ENCODE data around the gene TLE6. TPM values are rescaled to one million over a fixed set of nuclear protein-coding genes. Genes with fewer than 3 reads are reported as not detected.

The TLE6 gene
- total and polyA plus RNA-seq, 10 donors = 0.60 to 4.1 (median 2.0) TPM

DNA sequence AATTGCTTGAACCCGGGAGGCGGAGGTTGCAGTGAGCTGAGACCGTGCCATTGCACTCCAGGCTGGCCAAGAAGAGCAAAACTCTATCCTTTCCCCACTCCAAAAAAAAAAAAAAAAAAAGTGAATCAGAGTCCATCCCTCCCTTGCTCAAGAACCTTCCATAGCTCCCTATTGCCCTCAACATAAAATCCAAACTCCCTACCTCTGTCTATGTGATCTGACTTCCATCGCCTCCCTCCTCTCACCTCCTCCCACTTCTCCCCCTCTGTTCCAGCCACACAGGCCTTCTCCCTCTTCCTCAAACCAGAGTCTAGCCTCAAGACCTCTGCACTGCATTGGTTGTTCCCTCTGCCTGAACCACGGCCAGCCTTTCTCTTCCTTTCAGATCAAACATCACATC lies 61.8 kb downstream of the TLE6 start:
- Histone ChIP-seq H3K27ac (no peak overlapping the region), H3K4me3 (no peak overlapping the region), H3K27me3 (replicated peaks in 1 of 7) (peaks cover 0 to 21% (median 4%) of the 10 kb centered on the region in 7 donors), H3K9me3 (no peaks in the 10 kb centered on the region), H3K4me1 (peaks cover 10 to 62% (median 30%) of the 10 kb centered on the region in 6 donors), H3K36me3 (no peaks in the 10 kb centered on the region)
- intact Hi-C loops (cut with DNase I; ENCODE audit: low total_unique reads) = loop anchor here (10.0 kb wide), 1 partner anchor 64 kb away; the partner anchor contains the start of gene TLE6
- 74 to 84% (median 76%) methylated on average over 5 of the region's 5 CpGs for WGBS, 5 donors
- no peak for DNase-seq
- TF ChIP-seq, protein P1, sequence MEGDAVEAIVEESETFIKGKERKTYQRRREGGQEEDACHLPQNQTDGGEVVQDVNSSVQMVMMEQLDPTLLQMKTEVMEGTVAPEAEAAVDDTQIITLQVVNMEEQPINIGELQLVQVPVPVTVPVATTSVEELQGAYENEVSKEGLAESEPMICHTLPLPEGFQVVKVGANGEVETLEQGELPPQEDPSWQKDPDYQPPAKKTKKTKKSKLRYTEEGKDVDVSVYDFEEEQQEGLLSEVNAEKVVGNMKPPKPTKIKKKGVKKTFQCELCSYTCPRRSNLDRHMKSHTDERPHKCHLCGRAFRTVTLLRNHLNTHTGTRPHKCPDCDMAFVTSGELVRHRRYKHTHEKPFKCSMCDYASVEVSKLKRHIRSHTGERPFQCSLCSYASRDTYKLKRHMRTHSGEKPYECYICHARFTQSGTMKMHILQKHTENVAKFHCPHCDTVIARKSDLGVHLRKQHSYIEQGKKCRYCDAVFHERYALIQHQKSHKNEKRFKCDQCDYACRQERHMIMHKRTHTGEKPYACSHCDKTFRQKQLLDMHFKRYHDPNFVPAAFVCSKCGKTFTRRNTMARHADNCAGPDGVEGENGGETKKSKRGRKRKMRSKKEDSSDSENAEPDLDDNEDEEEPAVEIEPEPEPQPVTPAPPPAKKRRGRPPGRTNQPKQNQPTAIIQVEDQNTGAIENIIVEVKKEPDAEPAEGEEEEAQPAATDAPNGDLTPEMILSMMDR (IDR thresholded peaks at IDR 0.05 in 8 of 11, conservative IDR thresholded peaks at IDR 0.05 in 3 of 11) = no peak
- no peak for TF ChIP-seq POLR2AphosphoS5 (IDR thresholded peaks at IDR 0.05)
- no peak for TF ChIP-seq POLR2A (IDR thresholded peaks at IDR 0.05)

DNA sequence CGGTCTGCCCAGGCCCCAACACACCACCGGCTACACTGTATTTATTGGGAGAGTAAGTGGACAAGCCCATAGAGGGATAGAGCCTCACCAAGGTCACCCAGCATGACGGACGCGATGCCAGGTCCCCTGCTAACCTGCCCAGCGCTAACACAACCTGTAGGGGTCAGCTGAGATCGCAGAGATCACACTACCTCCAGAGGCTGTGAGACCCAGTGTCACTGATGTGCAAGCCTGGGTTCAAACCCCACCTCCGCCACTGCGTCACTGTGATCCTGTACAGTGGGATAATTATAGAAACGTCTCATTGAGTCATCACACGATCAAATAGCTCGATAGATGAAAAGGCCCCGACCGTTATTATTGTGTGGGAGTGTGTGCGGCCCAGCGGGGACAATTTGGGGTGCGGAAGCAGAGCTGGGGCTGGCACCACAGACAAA lies 62.3 kb downstream of the TLE6 start:
- TF ChIP-seq, protein P1 (IDR thresholded peaks at IDR 0.05 in 8 of 11, conservative IDR thresholded peaks at IDR 0.05 in 3 of 11) = no peak
- TF ChIP-seq POLR2A (IDR thresholded peaks at IDR 0.05) (no peak), POLR2AphosphoS5 (IDR thresholded peaks at IDR 0.05) (no peak)
- Histone ChIP-seq H3K4me3 (no peak overlapping the region), H3K27ac (no peak overlapping the region), H3K4me1 (peaks cover 7 to 57% (median 26%) of the 10 kb centered on the region in 6 donors), H3K9me3 (no peaks in the 10 kb centered on the region), H3K27me3 (replicated peaks in 1 of 7) (peaks cover 0 to 21% (median 4%) of the 10 kb centered on the region in 7 donors), H3K36me3 (no peaks in the 10 kb centered on the region)
- intact Hi-C loops (cut with DNase I; ENCODE audit: low total_unique reads) = loop anchor here (10.0 kb wide), 1 partner anchor 65 kb away; the partner anchor contains the start of gene TLE6
- WGBS, 5 donors = 77 to 84% (median 80%) methylated on average over 14 to 17 of the region's 17 CpGs
- DNase-seq = no peak

DNA sequence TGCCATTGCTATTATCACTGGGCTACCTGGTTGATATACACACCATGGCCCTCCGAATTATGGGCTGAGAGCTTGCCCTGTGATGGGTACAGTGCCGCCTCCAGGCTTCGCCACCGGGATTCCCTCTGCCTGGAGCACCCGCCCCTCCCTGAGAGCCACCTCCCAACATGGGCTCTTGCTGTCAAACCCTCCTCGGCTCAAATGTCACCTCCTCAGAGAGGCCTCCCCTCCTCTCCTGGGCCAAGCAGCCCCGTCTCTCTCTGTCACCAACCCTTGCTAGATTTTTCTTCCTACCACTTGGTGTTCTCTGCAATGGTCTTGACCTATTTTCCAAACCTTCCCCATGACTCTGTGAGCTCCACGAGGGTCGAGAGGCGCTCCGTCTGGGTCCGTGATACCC lies 64.0 kb downstream of the TLE6 start:
- Histone ChIP-seq H3K4me3 (no peak overlapping the region), H3K4me1 (peaks cover 3 to 44% (median 17%) of the 10 kb centered on the region in 6 donors), H3K36me3 (no peaks in the 10 kb centered on the region), H3K27me3 (replicated peaks in 1 of 7) (peaks cover 0 to 25% (median 4%) of the 10 kb centered on the region in 7 donors), H3K9me3 (no peaks in the 10 kb centered on the region), H3K27ac (peak overlapping the region in 5 of 8 donors; percentile 31 to 70 (median 53))
- WGBS, 5 donors = 73 to 88% (median 79%) methylated on average over 12 of the region's 12 CpGs
- intact Hi-C loops (cut with DNase I; ENCODE audit: low total_unique reads) = no loop called here
- no peak for DNase-seq
- TF ChIP-seq POLR2A (IDR thresholded peaks at IDR 0.05) (no peak), POLR2AphosphoS5 (IDR thresholded peaks at IDR 0.05) (no peak)

DNA sequence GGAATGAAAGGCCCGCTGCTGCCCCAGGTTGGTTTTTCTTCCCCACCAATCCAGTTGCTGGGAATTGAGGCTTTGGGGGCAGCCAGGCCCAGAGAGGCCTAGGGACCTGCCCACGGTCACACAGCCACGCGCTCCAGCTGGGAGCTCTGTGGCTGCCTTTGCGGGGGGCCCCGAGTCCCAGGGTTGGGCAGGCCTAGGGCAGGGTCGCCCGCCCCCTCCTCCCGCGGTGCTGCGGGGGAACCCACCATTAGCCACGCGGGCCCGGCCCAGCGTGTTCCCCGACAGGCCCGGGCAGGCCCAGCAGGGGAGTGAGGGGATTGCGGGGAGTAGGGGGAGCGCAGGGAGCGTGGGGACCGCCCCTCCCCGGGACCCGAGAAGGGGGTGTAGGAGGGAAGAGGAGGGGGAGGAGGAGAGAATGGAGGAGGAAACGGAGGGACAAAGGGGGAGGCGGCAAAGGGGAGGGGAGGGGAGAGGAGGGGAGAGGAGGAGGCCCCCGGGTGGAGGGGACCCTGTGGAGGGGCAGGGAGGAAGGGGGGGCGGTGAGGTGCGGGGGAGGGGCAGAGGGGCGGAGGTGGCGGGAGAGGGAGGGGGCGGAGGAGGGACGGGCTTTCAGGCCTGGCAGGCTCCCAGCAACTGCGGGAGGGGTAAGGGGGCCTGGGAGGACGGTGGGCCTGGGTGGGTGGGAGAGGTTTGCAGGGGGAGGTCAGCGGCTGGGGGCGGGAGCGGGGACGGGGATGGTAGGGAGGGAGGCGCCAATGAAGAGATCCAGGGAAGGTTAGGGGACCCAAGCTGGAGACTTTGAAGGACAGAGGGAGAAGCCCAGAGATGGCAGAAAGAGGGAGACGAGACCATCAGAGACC lies 64.6 kb downstream of the TLE6 start:
- H3K27me3 ChIP-seq (replicated peaks in 1 of 7) = peaks cover 0 to 29% (median 4%) of the 10 kb centered on the region in 7 donors
- WGBS, 5 donors = 17 to 26% (median 22%) methylated on average over 18 to 39 of the region's 40 CpGs
- H3K9me3 ChIP-seq = no peaks in the 10 kb centered on the region
- DNase-seq = no peak
- intact Hi-C loops (cut with DNase I; ENCODE audit: low total_unique reads) = no loop called here
- H3K36me3 ChIP-seq = no peaks in the 10 kb centered on the region
- H3K27ac ChIP-seq = peak overlapping the region in 6 of 8 donors; percentile 48 to 70 (median 54)
- H3K4me1 ChIP-seq = peaks cover 0 to 42% (median 12%) of the 10 kb centered on the region in 6 donors
- H3K4me3 ChIP-seq = no peak overlapping the region
- TF ChIP-seq POLR2A (IDR thresholded peaks at IDR 0.05) = no peak
- TF ChIP-seq, protein P1 (IDR thresholded peaks at IDR 0.05 in 8 of 11, conservative IDR thresholded peaks at IDR 0.05 in 3 of 11) = no peak
